H9 (cell line): ENCODE results near the gene CHST1. TPM values are rescaled to one million over a fixed set of nuclear protein-coding genes. Genes with fewer than 3 reads are reported as not detected.

Source experiments
- DNase-seq: peaks from one replicate; pipeline ENCODE4 v3.0.0-alpha.2; 2017
- H2AFZ ChIP-seq: one replicate; pipeline ENCODE4 v1.6.1; 2013; ENCODE audit warnings: mild to moderate bottlenecking, low read length, control low read depth, moderate library complexity
- H2AK5ac ChIP-seq: 2 replicates; pipeline ENCODE4 v1.6.1; 2013; ENCODE audit warnings: low read length, control low read depth, mixed read lengths; ENCODE audit not compliant: insufficient read length
- H2BK120ac ChIP-seq: one replicate; pipeline ENCODE4 v1.6.1; 2013; ENCODE audit warnings: low read depth, mild to moderate bottlenecking, low read length, control low read depth, inconsistent platforms; ENCODE audit not compliant: poor library complexity, severe bottlenecking
- H2BK12ac ChIP-seq: 2 replicates; pipeline ENCODE4 v1.6.1; 2013; ENCODE audit warnings: low read length, control low read depth, mixed read lengths, low read depth; ENCODE audit not compliant: insufficient read length
- H2BK15ac ChIP-seq: 2 replicates; pipeline ENCODE4 v1.6.1; 2013; ENCODE audit warnings: low read depth, low read length, control low read depth
- H2BK20ac ChIP-seq: one replicate; pipeline ENCODE4 v1.6.1; 2013; ENCODE audit warnings: low read depth, mild to moderate bottlenecking, low read length, control low read depth, inconsistent platforms; ENCODE audit not compliant: poor library complexity, severe bottlenecking
- H2BK5ac ChIP-seq: 2 replicates; pipeline ENCODE4 v1.6.1; 2013; ENCODE audit warnings: low read length, control low read depth, mixed read lengths; ENCODE audit not compliant: insufficient read length
- H3K14ac ChIP-seq: 2 replicates; pipeline ENCODE4 v1.6.1; 2013; ENCODE audit warnings: low read length, control low read depth; ENCODE audit not compliant: insufficient read depth
- H3K18ac ChIP-seq: 2 replicates; pipeline ENCODE4 v1.6.1; 2013; ENCODE audit warnings: low read depth, mild to moderate bottlenecking, mixed read lengths, low read length, control low read depth; ENCODE audit not compliant: insufficient read length
- H3K23ac ChIP-seq: 2 replicates; pipeline ENCODE4 v1.6.1; 2013; ENCODE audit warnings: low read length, control low read depth, mixed read lengths, low read depth; ENCODE audit not compliant: insufficient read length
- H3K23me2 ChIP-seq: 2 replicates; pipeline ENCODE4 v1.6.1; 2013; ENCODE audit warnings: low read depth, mild to moderate bottlenecking, mixed read lengths, low read length, control low read depth; ENCODE audit not compliant: insufficient read length, poor library complexity, severe bottlenecking
- H3K27ac ChIP-seq: 2 replicates; pipeline ENCODE4 v1.5.1; 2013; ENCODE audit warnings: low read length, control low read depth, mixed read lengths, low read depth; ENCODE audit not compliant: insufficient read length
- H3K27me3 ChIP-seq: 2 replicates; pipeline ENCODE4 v1.6.1; 2013; ENCODE audit warnings: low read length, control low read depth, inconsistent platforms; ENCODE audit not compliant: insufficient read depth
- H3K4ac ChIP-seq: 2 replicates; pipeline ENCODE4 v1.6.1; 2013; ENCODE audit warnings: low read depth, mild to moderate bottlenecking, control low read depth, inconsistent platforms, low read length, moderate library complexity
- H3K4me1 ChIP-seq: 2 replicates; pipeline ENCODE4 v1.6.1; 2013; ENCODE audit warnings: low read length, control low read depth, inconsistent platforms; ENCODE audit not compliant: insufficient read depth
- H3K4me2 ChIP-seq: 2 replicates; pipeline ENCODE4 v1.6.1; 2013; ENCODE audit warnings: low read length, control low read depth, mixed read lengths; ENCODE audit not compliant: insufficient read length, insufficient read depth
- H3K56ac ChIP-seq: 2 replicates; pipeline ENCODE4 v1.6.1; 2013; ENCODE audit warnings: low read depth, mild to moderate bottlenecking, mixed read lengths, low read length, control low read depth; ENCODE audit not compliant: insufficient read length
- H3K79me1 ChIP-seq: 2 replicates; pipeline ENCODE4 v1.6.1; 2013; ENCODE audit warnings: low read depth, mild to moderate bottlenecking, moderate library complexity, low read length, control low read depth, inconsistent platforms; ENCODE audit not compliant: insufficient read depth, poor library complexity, severe bottlenecking
- H3K79me2 ChIP-seq: 2 replicates; pipeline ENCODE4 v1.6.1; 2013; ENCODE audit warnings: low read length, control low read depth, inconsistent platforms; ENCODE audit not compliant: insufficient read depth
- H3K9ac ChIP-seq: 2 replicates; pipeline ENCODE4 v1.6.1; 2013; ENCODE audit warnings: low read length, control low read depth, mixed read lengths; ENCODE audit not compliant: insufficient read length; ENCODE audit errors: extremely low read depth
- H3K9me3 ChIP-seq: one replicate; pipeline ENCODE4 v1.6.1; 2013; ENCODE audit warnings: low read depth, low read length, inconsistent platforms; ENCODE audit not compliant: control insufficient read depth
- H3T11ph ChIP-seq: one replicate; pipeline ENCODE4 v1.6.1; 2013; ENCODE audit warnings: mild to moderate bottlenecking, low read length, control low read depth, inconsistent platforms
- H4K20me1 ChIP-seq: one replicate; pipeline ENCODE4 v1.6.1; 2013; ENCODE audit not compliant: control insufficient read depth, insufficient read length, insufficient read depth
- H4K5ac ChIP-seq: 2 replicates; pipeline ENCODE4 v1.6.1; 2013; ENCODE audit warnings: low read depth, mild to moderate bottlenecking, mixed read lengths, low read length, control low read depth; ENCODE audit not compliant: insufficient read length
- H4K8ac ChIP-seq: replicated peaks from 2 replicates; pipeline ENCODE4 v1.6.1; 2013; ENCODE audit warnings: low read length, control low read depth, mixed read lengths, low read depth; ENCODE audit not compliant: insufficient read length
- H4K91ac ChIP-seq: 2 replicates; pipeline ENCODE4 v1.6.1; 2013; ENCODE audit warnings: low read depth, mild to moderate bottlenecking, moderate library complexity, mixed read lengths, low read length, control low read depth; ENCODE audit not compliant: insufficient read length
- H3K27ac Mint-ChIP-seq, 3 experiments: 2 replicates in 2 of 3; 3 replicates in 1 of 3; pipeline ENCODE4 v1.8.0; 2020 to 2021; ENCODE audit warnings: mixed read lengths in 3 of 3, mild to moderate bottlenecking in 1 of 3, moderate library complexity in 1 of 3
- H3K27me3 Mint-ChIP-seq: 2 replicates; pipeline ENCODE4 v1.8.0; 2021; ENCODE audit warnings: low read depth, mild to moderate bottlenecking, moderate library complexity, mixed read lengths
- H3K36me3 Mint-ChIP-seq, 3 experiments: 2 replicates in 2 of 3; 3 replicates in 1 of 3; pipeline ENCODE4 v1.8.0; 2020 to 2021; ENCODE audit warnings: low read depth in 3 of 3, mixed read lengths in 3 of 3; ENCODE audit not compliant: insufficient read depth in 1 of 3
- H3K4me1 Mint-ChIP-seq, 2 experiments: 2 replicates each; pipeline ENCODE4 v1.8.0; 2020; ENCODE audit warnings: mixed read lengths in 2 of 2
- H3K4me3 Mint-ChIP-seq, 2 experiments: 2 replicates in 1 of 2; 3 replicates in 1 of 2; pipeline ENCODE4 v1.8.0; 2020 to 2021; ENCODE audit warnings: mild to moderate bottlenecking in 2 of 2, mixed read lengths in 2 of 2, moderate library complexity in 1 of 2
- H3K9me3 Mint-ChIP-seq, 2 experiments: 2 replicates in 1 of 2; 3 replicates in 1 of 2; pipeline ENCODE4 v1.8.0; 2020; ENCODE audit warnings: mild to moderate bottlenecking in 2 of 2, mixed read lengths in 2 of 2, moderate library complexity in 1 of 2
- CTCF ChIP-seq: fragments of 200-600 bp; sonication (generic); conservative IDR thresholded peaks from 3 replicates; pipeline ENCODE4 v1.8.0; 2021; ENCODE audit warnings: antibody characterized with exemption, mild to moderate bottlenecking
- WGBS: extraction: QIAGEN DNeasy Blood & Tissue Kit; methylation state at CpG from one replicate; pipeline ENCODE4 v1.1.7; 2013; ENCODE audit warnings: missing lambda C conversion rate, low lambda C conversion rate, mixed read lengths; ENCODE audit not compliant: insufficient read length; ENCODE audit errors: extremely low coverage; 5-methylcytosine and 5-hydroxymethylcytosine counted together
- total RNA-seq: library from RNA; stranded (reverse); gene quantifications from 2 replicates; pipeline ENCODE4 v1.2.1, GENCODE V29; 2021

Gene CHST1
- total RNA-seq, 1 experiment from 2014 or later: 0.57 TPM

- H3K4me2 ChIP-seq: no peak overlapping the region
- H3K14ac ChIP-seq: no peak overlapping the region
- no peaks in the 10 kb centered on the region for H4K20me1 ChIP-seq
- H3K56ac ChIP-seq: no peak overlapping the region
- H2AFZ ChIP-seq: no peak overlapping the region
- H3K9ac ChIP-seq: no peak overlapping the region
- no CpG with 5 or more reads among the region's 8 CpGs for WGBS
- no peak overlapping the region for H4K8ac ChIP-seq
- H4K5ac ChIP-seq: no peak overlapping the region
- Mint-ChIP-seq H3K27ac (no peak overlapping the region), H3K4me1 (peaks cover 29 to 41% of the 10 kb centered on the region in 2 experiments), H3K36me3 (no peaks in the 10 kb centered on the region; a peak in 1 of 7 replicates), H3K4me3 (no peak overlapping the region), H3K9me3 (no peaks in the 10 kb centered on the region), H3K27me3 (peaks cover 39% of the 10 kb centered on the region)
- H3K23ac ChIP-seq: no peak overlapping the region
- H2BK20ac ChIP-seq: no peak overlapping the region
- TF ChIP-seq CTCF: no peak
- no peak overlapping the region for H2BK5ac ChIP-seq
- H4K91ac ChIP-seq: no peak overlapping the region
- peak; percentile 18 for DNase-seq
- no peaks in the 10 kb centered on the region for H3K4me1 ChIP-seq
- no peaks in the 10 kb centered on the region for H3K27me3 ChIP-seq
- H3K9me3 ChIP-seq: no peaks in the 10 kb centered on the region
- H3K4ac ChIP-seq: no peak overlapping the region
- H3K79me2 ChIP-seq: no peaks in the 10 kb centered on the region
- H2AK5ac ChIP-seq: no peak overlapping the region
- H3K23me2 ChIP-seq: no peaks in the 10 kb centered on the region
- no peaks in the 10 kb centered on the region for H3K79me1 ChIP-seq
- H3K27ac ChIP-seq: no peak overlapping the region
- no peak overlapping the region for H3T11ph ChIP-seq
- H2BK12ac ChIP-seq: no peak overlapping the region
- no peak overlapping the region for H2BK120ac ChIP-seq
- no peak overlapping the region for H2BK15ac ChIP-seq
- H3K18ac ChIP-seq: no peak overlapping the region
These were observed 7.7 kb downstream of the CHST1 start for GRCh38 chr11:45657496-45658260.
